H9 (cell line): ENCODE measurements around the gene SH3BP5L. TPM values are rescaled to one million over a fixed set of nuclear protein-coding genes. Genes with fewer than 3 reads are reported as not detected.

Experiments used
- DNase-seq: peaks from one replicate; pipeline ENCODE4 v3.0.0-alpha.2; 2017
- H2AFZ ChIP-seq: one replicate; pipeline ENCODE4 v1.6.1; 2013; ENCODE audit warnings: mild to moderate bottlenecking, low read length, control low read depth, moderate library complexity
- H2AK5ac ChIP-seq: 2 replicates; pipeline ENCODE4 v1.6.1; 2013; ENCODE audit warnings: low read length, control low read depth, mixed read lengths; ENCODE audit not compliant: insufficient read length
- H2BK120ac ChIP-seq: one replicate; pipeline ENCODE4 v1.6.1; 2013; ENCODE audit warnings: low read depth, mild to moderate bottlenecking, low read length, control low read depth, inconsistent platforms; ENCODE audit not compliant: poor library complexity, severe bottlenecking
- H2BK12ac ChIP-seq: 2 replicates; pipeline ENCODE4 v1.6.1; 2013; ENCODE audit warnings: low read length, control low read depth, mixed read lengths, low read depth; ENCODE audit not compliant: insufficient read length
- H2BK15ac ChIP-seq: 2 replicates; pipeline ENCODE4 v1.6.1; 2013; ENCODE audit warnings: low read depth, low read length, control low read depth
- H2BK20ac ChIP-seq: one replicate; pipeline ENCODE4 v1.6.1; 2013; ENCODE audit warnings: low read depth, mild to moderate bottlenecking, low read length, control low read depth, inconsistent platforms; ENCODE audit not compliant: poor library complexity, severe bottlenecking
- H2BK5ac ChIP-seq: 2 replicates; pipeline ENCODE4 v1.6.1; 2013; ENCODE audit warnings: low read length, control low read depth, mixed read lengths; ENCODE audit not compliant: insufficient read length
- H3K14ac ChIP-seq: 2 replicates; pipeline ENCODE4 v1.6.1; 2013; ENCODE audit warnings: low read length, control low read depth; ENCODE audit not compliant: insufficient read depth
- H3K18ac ChIP-seq: 2 replicates; pipeline ENCODE4 v1.6.1; 2013; ENCODE audit warnings: low read depth, mild to moderate bottlenecking, mixed read lengths, low read length, control low read depth; ENCODE audit not compliant: insufficient read length
- H3K23ac ChIP-seq: 2 replicates; pipeline ENCODE4 v1.6.1; 2013; ENCODE audit warnings: low read length, control low read depth, mixed read lengths, low read depth; ENCODE audit not compliant: insufficient read length
- H3K23me2 ChIP-seq: 2 replicates; pipeline ENCODE4 v1.6.1; 2013; ENCODE audit warnings: low read depth, mild to moderate bottlenecking, mixed read lengths, low read length, control low read depth; ENCODE audit not compliant: insufficient read length, poor library complexity, severe bottlenecking
- H3K27ac ChIP-seq: 2 replicates; pipeline ENCODE4 v1.5.1; 2013; ENCODE audit warnings: low read length, control low read depth, mixed read lengths, low read depth; ENCODE audit not compliant: insufficient read length
- H3K27me3 ChIP-seq: 2 replicates; pipeline ENCODE4 v1.6.1; 2013; ENCODE audit warnings: low read length, control low read depth, inconsistent platforms; ENCODE audit not compliant: insufficient read depth
- H3K4ac ChIP-seq: 2 replicates; pipeline ENCODE4 v1.6.1; 2013; ENCODE audit warnings: low read depth, mild to moderate bottlenecking, control low read depth, inconsistent platforms, low read length, moderate library complexity
- H3K4me1 ChIP-seq: 2 replicates; pipeline ENCODE4 v1.6.1; 2013; ENCODE audit warnings: low read length, control low read depth, inconsistent platforms; ENCODE audit not compliant: insufficient read depth
- H3K4me2 ChIP-seq: 2 replicates; pipeline ENCODE4 v1.6.1; 2013; ENCODE audit warnings: low read length, control low read depth, mixed read lengths; ENCODE audit not compliant: insufficient read length, insufficient read depth
- H3K56ac ChIP-seq: 2 replicates; pipeline ENCODE4 v1.6.1; 2013; ENCODE audit warnings: low read depth, mild to moderate bottlenecking, mixed read lengths, low read length, control low read depth; ENCODE audit not compliant: insufficient read length
- H3K79me1 ChIP-seq: 2 replicates; pipeline ENCODE4 v1.6.1; 2013; ENCODE audit warnings: low read depth, mild to moderate bottlenecking, moderate library complexity, low read length, control low read depth, inconsistent platforms; ENCODE audit not compliant: insufficient read depth, poor library complexity, severe bottlenecking
- H3K79me2 ChIP-seq: 2 replicates; pipeline ENCODE4 v1.6.1; 2013; ENCODE audit warnings: low read length, control low read depth, inconsistent platforms; ENCODE audit not compliant: insufficient read depth
- H3K9ac ChIP-seq: 2 replicates; pipeline ENCODE4 v1.6.1; 2013; ENCODE audit warnings: low read length, control low read depth, mixed read lengths; ENCODE audit not compliant: insufficient read length; ENCODE audit errors: extremely low read depth
- H3K9me3 ChIP-seq: one replicate; pipeline ENCODE4 v1.6.1; 2013; ENCODE audit warnings: low read depth, low read length, inconsistent platforms; ENCODE audit not compliant: control insufficient read depth
- H3T11ph ChIP-seq: one replicate; pipeline ENCODE4 v1.6.1; 2013; ENCODE audit warnings: mild to moderate bottlenecking, low read length, control low read depth, inconsistent platforms
- H4K20me1 ChIP-seq: one replicate; pipeline ENCODE4 v1.6.1; 2013; ENCODE audit not compliant: control insufficient read depth, insufficient read length, insufficient read depth
- H4K5ac ChIP-seq: 2 replicates; pipeline ENCODE4 v1.6.1; 2013; ENCODE audit warnings: low read depth, mild to moderate bottlenecking, mixed read lengths, low read length, control low read depth; ENCODE audit not compliant: insufficient read length
- H4K8ac ChIP-seq: replicated peaks from 2 replicates; pipeline ENCODE4 v1.6.1; 2013; ENCODE audit warnings: low read length, control low read depth, mixed read lengths, low read depth; ENCODE audit not compliant: insufficient read length
- H4K91ac ChIP-seq: 2 replicates; pipeline ENCODE4 v1.6.1; 2013; ENCODE audit warnings: low read depth, mild to moderate bottlenecking, moderate library complexity, mixed read lengths, low read length, control low read depth; ENCODE audit not compliant: insufficient read length
- H3K27ac Mint-ChIP-seq, 3 experiments: 2 replicates in 2 of 3; 3 replicates in 1 of 3; pipeline ENCODE4 v1.8.0; 2020 to 2021; ENCODE audit warnings: mixed read lengths in 3 of 3, mild to moderate bottlenecking in 1 of 3, moderate library complexity in 1 of 3
- H3K27me3 Mint-ChIP-seq: 2 replicates; pipeline ENCODE4 v1.8.0; 2021; ENCODE audit warnings: low read depth, mild to moderate bottlenecking, moderate library complexity, mixed read lengths
- H3K36me3 Mint-ChIP-seq, 3 experiments: 2 replicates in 2 of 3; 3 replicates in 1 of 3; pipeline ENCODE4 v1.8.0; 2020 to 2021; ENCODE audit warnings: low read depth in 3 of 3, mixed read lengths in 3 of 3; ENCODE audit not compliant: insufficient read depth in 1 of 3
- H3K4me1 Mint-ChIP-seq, 2 experiments: 2 replicates each; pipeline ENCODE4 v1.8.0; 2020; ENCODE audit warnings: mixed read lengths in 2 of 2
- H3K4me3 Mint-ChIP-seq, 2 experiments: 2 replicates in 1 of 2; 3 replicates in 1 of 2; pipeline ENCODE4 v1.8.0; 2020 to 2021; ENCODE audit warnings: mild to moderate bottlenecking in 2 of 2, mixed read lengths in 2 of 2, moderate library complexity in 1 of 2
- H3K9me3 Mint-ChIP-seq, 2 experiments: 2 replicates in 1 of 2; 3 replicates in 1 of 2; pipeline ENCODE4 v1.8.0; 2020; ENCODE audit warnings: mild to moderate bottlenecking in 2 of 2, mixed read lengths in 2 of 2, moderate library complexity in 1 of 2
- WGBS: extraction: QIAGEN DNeasy Blood & Tissue Kit; methylation state at CpG from one replicate; pipeline ENCODE4 v1.1.7; 2013; ENCODE audit warnings: missing lambda C conversion rate, low lambda C conversion rate, mixed read lengths; ENCODE audit not compliant: insufficient read length; ENCODE audit errors: extremely low coverage; 5-methylcytosine and 5-hydroxymethylcytosine counted together
- total RNA-seq: library from RNA; stranded (reverse); gene quantifications from 2 replicates; pipeline ENCODE4 v1.2.1, GENCODE V29; 2021
- TF ChIP-seq, protein P1 (sequence below): fragments of 200-600 bp; sonication (generic); conservative IDR thresholded peaks from 3 replicates; pipeline ENCODE4 v1.8.0; 2021; ENCODE audit warnings: antibody characterized with exemption, mild to moderate bottlenecking

SH3BP5L gene
- total RNA-seq, 1 experiment from 2014 or later: 27.6 TPM

DNA sequence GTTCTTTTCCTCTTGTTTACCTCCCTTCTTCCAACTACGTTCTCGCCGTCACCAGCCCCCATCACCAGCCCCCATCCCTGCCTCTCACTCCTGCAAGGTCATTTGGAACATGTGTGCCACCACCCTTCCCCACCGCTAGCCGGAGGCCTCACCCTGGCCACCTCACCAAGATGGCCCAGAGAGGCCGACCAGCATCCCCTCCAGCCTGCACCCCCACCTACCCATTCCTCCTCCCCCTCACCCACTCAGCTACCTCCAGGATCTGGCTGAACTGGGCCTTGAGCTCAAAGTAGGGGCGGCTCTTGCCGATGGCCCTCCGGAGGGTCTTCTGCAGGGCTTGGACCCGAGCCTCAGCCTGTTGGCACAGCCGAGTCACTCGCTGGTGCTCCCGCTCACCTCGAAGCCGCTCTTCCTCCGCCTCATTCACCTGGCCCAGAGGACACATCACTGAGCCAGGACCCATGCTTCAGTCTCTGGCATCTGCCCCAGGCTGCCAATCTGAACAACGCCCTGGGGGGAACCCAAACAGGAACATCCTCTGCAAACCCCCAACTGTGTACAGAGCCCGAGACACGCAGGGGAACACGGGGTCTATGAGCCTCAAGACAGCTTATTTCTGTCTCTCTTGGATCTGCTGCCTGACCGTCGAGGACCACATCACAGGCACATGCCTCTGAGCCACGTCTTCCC lies 12.8 kb downstream of the SH3BP5L start:
- no peak overlapping the region for H3T11ph ChIP-seq
- H2BK120ac ChIP-seq: no peak overlapping the region
- no peaks in the 10 kb centered on the region for H3K79me2 ChIP-seq
- H3K4me1 ChIP-seq: no peaks in the 10 kb centered on the region
- no peaks in the 10 kb centered on the region for H3K9me3 ChIP-seq
- no peak overlapping the region for H2BK15ac ChIP-seq
- H2AFZ ChIP-seq: no peak overlapping the region
- H4K8ac ChIP-seq: no peak overlapping the region
- H2BK20ac ChIP-seq: no peak overlapping the region
- no peak overlapping the region for H2BK12ac ChIP-seq
- H2BK5ac ChIP-seq: no peak overlapping the region
- TF ChIP-seq, protein P1, sequence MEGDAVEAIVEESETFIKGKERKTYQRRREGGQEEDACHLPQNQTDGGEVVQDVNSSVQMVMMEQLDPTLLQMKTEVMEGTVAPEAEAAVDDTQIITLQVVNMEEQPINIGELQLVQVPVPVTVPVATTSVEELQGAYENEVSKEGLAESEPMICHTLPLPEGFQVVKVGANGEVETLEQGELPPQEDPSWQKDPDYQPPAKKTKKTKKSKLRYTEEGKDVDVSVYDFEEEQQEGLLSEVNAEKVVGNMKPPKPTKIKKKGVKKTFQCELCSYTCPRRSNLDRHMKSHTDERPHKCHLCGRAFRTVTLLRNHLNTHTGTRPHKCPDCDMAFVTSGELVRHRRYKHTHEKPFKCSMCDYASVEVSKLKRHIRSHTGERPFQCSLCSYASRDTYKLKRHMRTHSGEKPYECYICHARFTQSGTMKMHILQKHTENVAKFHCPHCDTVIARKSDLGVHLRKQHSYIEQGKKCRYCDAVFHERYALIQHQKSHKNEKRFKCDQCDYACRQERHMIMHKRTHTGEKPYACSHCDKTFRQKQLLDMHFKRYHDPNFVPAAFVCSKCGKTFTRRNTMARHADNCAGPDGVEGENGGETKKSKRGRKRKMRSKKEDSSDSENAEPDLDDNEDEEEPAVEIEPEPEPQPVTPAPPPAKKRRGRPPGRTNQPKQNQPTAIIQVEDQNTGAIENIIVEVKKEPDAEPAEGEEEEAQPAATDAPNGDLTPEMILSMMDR: no peak
- Mint-ChIP-seq H3K36me3 (peaks cover 28 to 57% (median 55%) of the 10 kb centered on the region in 3 experiments), H3K4me1 (peaks cover 15 to 17% of the 10 kb centered on the region in 2 experiments), H3K4me3 (no peak overlapping the region; a peak in 1 of 5 replicates), H3K27me3 (no peaks in the 10 kb centered on the region), H3K9me3 (no peaks in the 10 kb centered on the region), H3K27ac (peak overlapping the region in 2 of 3 experiments; percentile 39 to 64; a peak in 2 of 7 replicates)
- no peak overlapping the region for H3K14ac ChIP-seq
- H3K27me3 ChIP-seq: no peaks in the 10 kb centered on the region
- H3K4me2 ChIP-seq: no peak overlapping the region
- H3K9ac ChIP-seq: no peak overlapping the region
- H3K27ac ChIP-seq: no peak overlapping the region
- no peak overlapping the region for H2AK5ac ChIP-seq
- no peak overlapping the region for H4K91ac ChIP-seq
- no peaks in the 10 kb centered on the region for H3K79me1 ChIP-seq
- H4K5ac ChIP-seq: no peak overlapping the region
- H3K4ac ChIP-seq: no peak overlapping the region
- H3K18ac ChIP-seq: no peak overlapping the region
- no peaks in the 10 kb centered on the region for H4K20me1 ChIP-seq
- H3K23ac ChIP-seq: no peak overlapping the region
- H3K23me2 ChIP-seq: no peaks in the 10 kb centered on the region
- H3K56ac ChIP-seq: no peak overlapping the region
- no peak for DNase-seq
- WGBS: 100% methylated on average over 3 of the region's 23 CpGs
